H9 (cell line): Measurements from ENCODE around the gene MAMDC4. TPM values are rescaled to one million over a fixed set of nuclear protein-coding genes. Genes with fewer than 3 reads are reported as not detected.

ENCODE experiments used
- DNase-seq: peaks from one replicate; pipeline ENCODE4 v3.0.0-alpha.2; 2017
- H2AFZ ChIP-seq: one replicate; pipeline ENCODE4 v1.6.1; 2013; ENCODE audit warnings: mild to moderate bottlenecking, low read length, control low read depth, moderate library complexity
- H2AK5ac ChIP-seq: 2 replicates; pipeline ENCODE4 v1.6.1; 2013; ENCODE audit warnings: low read length, control low read depth, mixed read lengths; ENCODE audit not compliant: insufficient read length
- H2BK120ac ChIP-seq: one replicate; pipeline ENCODE4 v1.6.1; 2013; ENCODE audit warnings: low read depth, mild to moderate bottlenecking, low read length, control low read depth, inconsistent platforms; ENCODE audit not compliant: poor library complexity, severe bottlenecking
- H2BK12ac ChIP-seq: 2 replicates; pipeline ENCODE4 v1.6.1; 2013; ENCODE audit warnings: low read length, control low read depth, mixed read lengths, low read depth; ENCODE audit not compliant: insufficient read length
- H2BK15ac ChIP-seq: 2 replicates; pipeline ENCODE4 v1.6.1; 2013; ENCODE audit warnings: low read depth, low read length, control low read depth
- H2BK20ac ChIP-seq: one replicate; pipeline ENCODE4 v1.6.1; 2013; ENCODE audit warnings: low read depth, mild to moderate bottlenecking, low read length, control low read depth, inconsistent platforms; ENCODE audit not compliant: poor library complexity, severe bottlenecking
- H2BK5ac ChIP-seq: 2 replicates; pipeline ENCODE4 v1.6.1; 2013; ENCODE audit warnings: low read length, control low read depth, mixed read lengths; ENCODE audit not compliant: insufficient read length
- H3K14ac ChIP-seq: 2 replicates; pipeline ENCODE4 v1.6.1; 2013; ENCODE audit warnings: low read length, control low read depth; ENCODE audit not compliant: insufficient read depth
- H3K18ac ChIP-seq: 2 replicates; pipeline ENCODE4 v1.6.1; 2013; ENCODE audit warnings: low read depth, mild to moderate bottlenecking, mixed read lengths, low read length, control low read depth; ENCODE audit not compliant: insufficient read length
- H3K23ac ChIP-seq: 2 replicates; pipeline ENCODE4 v1.6.1; 2013; ENCODE audit warnings: low read length, control low read depth, mixed read lengths, low read depth; ENCODE audit not compliant: insufficient read length
- H3K23me2 ChIP-seq: 2 replicates; pipeline ENCODE4 v1.6.1; 2013; ENCODE audit warnings: low read depth, mild to moderate bottlenecking, mixed read lengths, low read length, control low read depth; ENCODE audit not compliant: insufficient read length, poor library complexity, severe bottlenecking
- H3K27ac ChIP-seq: 2 replicates; pipeline ENCODE4 v1.5.1; 2013; ENCODE audit warnings: low read length, control low read depth, mixed read lengths, low read depth; ENCODE audit not compliant: insufficient read length
- H3K27me3 ChIP-seq: 2 replicates; pipeline ENCODE4 v1.6.1; 2013; ENCODE audit warnings: low read length, control low read depth, inconsistent platforms; ENCODE audit not compliant: insufficient read depth
- H3K4ac ChIP-seq: 2 replicates; pipeline ENCODE4 v1.6.1; 2013; ENCODE audit warnings: low read depth, mild to moderate bottlenecking, control low read depth, inconsistent platforms, low read length, moderate library complexity
- H3K4me1 ChIP-seq: 2 replicates; pipeline ENCODE4 v1.6.1; 2013; ENCODE audit warnings: low read length, control low read depth, inconsistent platforms; ENCODE audit not compliant: insufficient read depth
- H3K4me2 ChIP-seq: 2 replicates; pipeline ENCODE4 v1.6.1; 2013; ENCODE audit warnings: low read length, control low read depth, mixed read lengths; ENCODE audit not compliant: insufficient read length, insufficient read depth
- H3K56ac ChIP-seq: 2 replicates; pipeline ENCODE4 v1.6.1; 2013; ENCODE audit warnings: low read depth, mild to moderate bottlenecking, mixed read lengths, low read length, control low read depth; ENCODE audit not compliant: insufficient read length
- H3K79me1 ChIP-seq: 2 replicates; pipeline ENCODE4 v1.6.1; 2013; ENCODE audit warnings: low read depth, mild to moderate bottlenecking, moderate library complexity, low read length, control low read depth, inconsistent platforms; ENCODE audit not compliant: insufficient read depth, poor library complexity, severe bottlenecking
- H3K79me2 ChIP-seq: 2 replicates; pipeline ENCODE4 v1.6.1; 2013; ENCODE audit warnings: low read length, control low read depth, inconsistent platforms; ENCODE audit not compliant: insufficient read depth
- H3K9ac ChIP-seq: 2 replicates; pipeline ENCODE4 v1.6.1; 2013; ENCODE audit warnings: low read length, control low read depth, mixed read lengths; ENCODE audit not compliant: insufficient read length; ENCODE audit errors: extremely low read depth
- H3K9me3 ChIP-seq: one replicate; pipeline ENCODE4 v1.6.1; 2013; ENCODE audit warnings: low read depth, low read length, inconsistent platforms; ENCODE audit not compliant: control insufficient read depth
- H3T11ph ChIP-seq: one replicate; pipeline ENCODE4 v1.6.1; 2013; ENCODE audit warnings: mild to moderate bottlenecking, low read length, control low read depth, inconsistent platforms
- H4K20me1 ChIP-seq: one replicate; pipeline ENCODE4 v1.6.1; 2013; ENCODE audit not compliant: control insufficient read depth, insufficient read length, insufficient read depth
- H4K5ac ChIP-seq: 2 replicates; pipeline ENCODE4 v1.6.1; 2013; ENCODE audit warnings: low read depth, mild to moderate bottlenecking, mixed read lengths, low read length, control low read depth; ENCODE audit not compliant: insufficient read length
- H4K8ac ChIP-seq: replicated peaks from 2 replicates; pipeline ENCODE4 v1.6.1; 2013; ENCODE audit warnings: low read length, control low read depth, mixed read lengths, low read depth; ENCODE audit not compliant: insufficient read length
- H4K91ac ChIP-seq: 2 replicates; pipeline ENCODE4 v1.6.1; 2013; ENCODE audit warnings: low read depth, mild to moderate bottlenecking, moderate library complexity, mixed read lengths, low read length, control low read depth; ENCODE audit not compliant: insufficient read length
- H3K27ac Mint-ChIP-seq, 3 experiments: 2 replicates in 2 of 3; 3 replicates in 1 of 3; pipeline ENCODE4 v1.8.0; 2020 to 2021; ENCODE audit warnings: mixed read lengths in 3 of 3, mild to moderate bottlenecking in 1 of 3, moderate library complexity in 1 of 3
- H3K27me3 Mint-ChIP-seq: 2 replicates; pipeline ENCODE4 v1.8.0; 2021; ENCODE audit warnings: low read depth, mild to moderate bottlenecking, moderate library complexity, mixed read lengths
- H3K36me3 Mint-ChIP-seq, 3 experiments: 2 replicates in 2 of 3; 3 replicates in 1 of 3; pipeline ENCODE4 v1.8.0; 2020 to 2021; ENCODE audit warnings: low read depth in 3 of 3, mixed read lengths in 3 of 3; ENCODE audit not compliant: insufficient read depth in 1 of 3
- H3K4me1 Mint-ChIP-seq, 2 experiments: 2 replicates each; pipeline ENCODE4 v1.8.0; 2020; ENCODE audit warnings: mixed read lengths in 2 of 2
- H3K4me3 Mint-ChIP-seq, 2 experiments: 2 replicates in 1 of 2; 3 replicates in 1 of 2; pipeline ENCODE4 v1.8.0; 2020 to 2021; ENCODE audit warnings: mild to moderate bottlenecking in 2 of 2, mixed read lengths in 2 of 2, moderate library complexity in 1 of 2
- H3K9me3 Mint-ChIP-seq, 2 experiments: 2 replicates in 1 of 2; 3 replicates in 1 of 2; pipeline ENCODE4 v1.8.0; 2020; ENCODE audit warnings: mild to moderate bottlenecking in 2 of 2, mixed read lengths in 2 of 2, moderate library complexity in 1 of 2
- CTCF ChIP-seq: fragments of 200-600 bp; sonication (generic); conservative IDR thresholded peaks from 3 replicates; pipeline ENCODE4 v1.8.0; 2021; ENCODE audit warnings: antibody characterized with exemption, mild to moderate bottlenecking
- WGBS: extraction: QIAGEN DNeasy Blood & Tissue Kit; methylation state at CpG from one replicate; pipeline ENCODE4 v1.1.7; 2013; ENCODE audit warnings: missing lambda C conversion rate, low lambda C conversion rate, mixed read lengths; ENCODE audit not compliant: insufficient read length; ENCODE audit errors: extremely low coverage; 5-methylcytosine and 5-hydroxymethylcytosine counted together
- total RNA-seq: library from RNA; stranded (reverse); gene quantifications from 2 replicates; pipeline ENCODE4 v1.2.1, GENCODE V29; 2021

MAMDC4 gene
- total RNA-seq, 1 experiment from 2014 or later: 9.2 TPM

GRCh38 chr9:136829981-136830885, 21.9 kb upstream of the MAMDC4 start:
- Histone ChIP-seq H3K79me1 (no peaks in the 10 kb centered on the region), H2BK20ac (no peak overlapping the region), H4K91ac (no peak overlapping the region), H3K14ac (no peak overlapping the region), H3K27me3 (no peaks in the 10 kb centered on the region), H2BK5ac (no peak overlapping the region), H4K20me1 (no peaks in the 10 kb centered on the region), H3K23ac (no peak overlapping the region), H2AK5ac (no peak overlapping the region), H4K5ac (no peak overlapping the region), H3K18ac (no peak overlapping the region), H3K4me2 (no peak overlapping the region), H4K8ac (no peak overlapping the region), H3K4ac (no peak overlapping the region), H3K56ac (no peak overlapping the region), H2BK120ac (no peak overlapping the region), H3K27ac (no peak overlapping the region), H2BK15ac (no peak overlapping the region), H3K79me2 (no peaks in the 10 kb centered on the region), H3K23me2 (no peaks in the 10 kb centered on the region), H3K9me3 (no peaks in the 10 kb centered on the region), H3T11ph (no peak overlapping the region), H2BK12ac (no peak overlapping the region), H3K4me1 (no peaks in the 10 kb centered on the region), H3K9ac (no peak overlapping the region), H2AFZ (no peak overlapping the region)
- no CpG with 5 or more reads among the region's 41 CpGs for WGBS
- Mint-ChIP-seq H3K4me1 (no peaks in the 10 kb centered on the region), H3K27me3 (peaks cover 1% of the 10 kb centered on the region; the same call in 1 of the 2 replicates), H3K9me3 (no peaks in the 10 kb centered on the region), H3K27ac (no peak overlapping the region), H3K36me3 (peaks cover 14 to 56% (median 54%) of the 10 kb centered on the region in 3 experiments), H3K4me3 (no peak overlapping the region)
- no peak for DNase-seq
- TF ChIP-seq CTCF: no peak
